SK-N-SH treated with all-trans-retinoic acid at 6 μM for 48 hours (cell line): ENCODE data around the gene PRKCE.

ENCODE experiments used
- ATAC-seq: fragments of 200-7000 bp; cut with Tn5 transposase; 3 replicates; pipeline ENCODE4 v1.9.1; 2020; ENCODE audit warnings: mild to moderate bottlenecking, moderate library complexity
- ARNTL ChIP-seq: fragments of 450-650 bp; formaldehyde crosslinking; IDR thresholded peaks from 2 replicates; pipeline ENCODE4 v1.5.0; 2020; ENCODE audit warnings: low read depth, mild to moderate bottlenecking, moderate library complexity, borderline replicate concordance
- CREB5 ChIP-seq: fragments of 250-450 bp; sonication (Bioruptor Pico); IDR thresholded peaks from 2 replicates; pipeline ENCODE4 v1.5.1; 2020; ENCODE audit warnings: low read depth, mild to moderate bottlenecking, moderate library complexity
- CSDC2 ChIP-seq: fragments of 250-450 bp; sonication (Bioruptor Pico); IDR thresholded peaks from 2 replicates; pipeline ENCODE4 v1.5.0; 2020; ENCODE audit warnings: mild to moderate bottlenecking, moderate library complexity
- ESRRG ChIP-seq: fragments of 250-450 bp; sonication (Bioruptor Pico); IDR thresholded peaks from 2 replicates; pipeline ENCODE4 v1.6.1; 2021; ENCODE audit warnings: mild to moderate bottlenecking
- GLIS3 ChIP-seq: fragments of 250-450 bp; sonication (Bioruptor Pico); IDR thresholded peaks from 2 replicates; pipeline ENCODE4 v1.5.0; 2020; ENCODE audit warnings: mild to moderate bottlenecking, moderate library complexity
- ISL1 ChIP-seq: fragments of 250-450 bp; sonication (Bioruptor Pico); IDR thresholded peaks from 2 replicates; pipeline ENCODE4 v2.1.2; 2022; ENCODE audit warnings: mild to moderate bottlenecking, moderate library complexity
- OSR1 ChIP-seq: fragments of 250-450 bp; sonication (Bioruptor Pico); IDR thresholded peaks from 2 replicates; pipeline ENCODE4 v1.8.0; 2022; ENCODE audit warnings: moderate library complexity, mild to moderate bottlenecking, inconsistent platforms
- POU6F1 ChIP-seq: fragments of 250-450 bp; sonication (Bioruptor Pico); IDR thresholded peaks from 2 replicates; pipeline ENCODE4 v1.8.0; 2021; ENCODE audit warnings: low read depth, mild to moderate bottlenecking, moderate library complexity, borderline replicate concordance
- SNAI2 ChIP-seq: fragments of 250-450 bp; sonication (Bioruptor Pico); IDR thresholded peaks from 2 replicates; pipeline ENCODE4 v1.5.0; 2020; ENCODE audit warnings: mild to moderate bottlenecking, moderate library complexity
- TCF4 ChIP-seq: fragments of 250-450 bp; sonication (Bioruptor Pico); IDR thresholded peaks from 2 replicates; pipeline ENCODE4 v1.8.0; 2021; ENCODE audit warnings: mild to moderate bottlenecking, moderate library complexity, borderline replicate concordance
- TOX ChIP-seq: fragments of 250-450 bp; sonication (Bioruptor Pico); IDR thresholded peaks from 2 replicates; pipeline ENCODE4 v1.8.0; 2021; ENCODE audit warnings: mild to moderate bottlenecking, moderate library complexity, borderline replicate concordance
- ZC3H10 ChIP-seq: fragments of 250-450 bp; sonication (Bioruptor Pico); IDR thresholded peaks from 2 replicates; pipeline ENCODE4 v1.5.1; 2021; ENCODE audit warnings: mild to moderate bottlenecking, moderate library complexity
- ZFP3 ChIP-seq: fragments of 250-450 bp; sonication (Bioruptor Pico); IDR thresholded peaks from 2 replicates; pipeline ENCODE4 v1.5.0; 2020; ENCODE audit warnings: mild to moderate bottlenecking, moderate library complexity
- ZFP30 ChIP-seq: fragments of 450-650 bp; formaldehyde crosslinking; IDR thresholded peaks from 2 replicates; pipeline ENCODE4 v1.5.0; 2022; ENCODE audit warnings: mild to moderate bottlenecking, moderate library complexity
- ZNF565 ChIP-seq: fragments of 450-650 bp; formaldehyde crosslinking; conservative IDR thresholded peaks from 2 replicates; pipeline ENCODE4 v1.5.0; 2020; ENCODE audit warnings: low read depth, mild to moderate bottlenecking, moderate library complexity
- ZNF70 ChIP-seq: fragments of 450-650 bp; formaldehyde crosslinking; IDR thresholded peaks from 2 replicates; pipeline ENCODE4 v1.5.0; 2020; ENCODE audit warnings: mild to moderate bottlenecking, moderate library complexity
- ZNF8 ChIP-seq: fragments of 450-650 bp; formaldehyde crosslinking; IDR thresholded peaks from 2 replicates; pipeline ENCODE4 v1.5.0; 2020; ENCODE audit warnings: mild to moderate bottlenecking, moderate library complexity
- TF ChIP-seq, protein P1 (sequence below): fragments of 250-450 bp; sonication (Bioruptor Pico); IDR thresholded peaks from 2 replicates; pipeline ENCODE4 v1.5.1; 2021; ENCODE audit warnings: mild to moderate bottlenecking, moderate library complexity
- TF ChIP-seq, protein P2 (sequence below): fragments of 250-450 bp; sonication (Bioruptor Pico); IDR thresholded peaks from 2 replicates; pipeline ENCODE4 v1.8.0; 2020; ENCODE audit warnings: mild to moderate bottlenecking, moderate library complexity, borderline replicate concordance

Gene PRKCE

DNA sequence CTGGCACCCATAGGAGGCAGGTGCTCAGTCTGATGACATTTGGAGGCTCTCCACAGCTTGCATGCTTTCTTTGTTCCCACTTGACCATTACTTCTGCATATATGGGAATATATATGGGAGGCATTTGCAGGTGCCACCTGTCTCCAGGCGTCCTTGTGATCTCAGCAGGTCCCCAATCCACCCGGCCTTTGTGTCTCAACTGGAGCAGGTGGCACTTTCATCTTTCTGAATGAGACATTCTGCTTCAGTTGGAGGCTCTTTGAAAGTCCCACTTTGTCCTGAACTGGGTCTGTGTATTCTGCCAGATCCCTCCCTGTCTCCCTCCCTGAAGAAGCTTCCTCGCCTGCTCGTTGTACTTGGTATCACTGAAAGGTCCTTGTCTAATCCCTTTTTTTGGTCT, 327.6 kb downstream of the PRKCE start (continued):
- TF ChIP-seq, protein P1, sequence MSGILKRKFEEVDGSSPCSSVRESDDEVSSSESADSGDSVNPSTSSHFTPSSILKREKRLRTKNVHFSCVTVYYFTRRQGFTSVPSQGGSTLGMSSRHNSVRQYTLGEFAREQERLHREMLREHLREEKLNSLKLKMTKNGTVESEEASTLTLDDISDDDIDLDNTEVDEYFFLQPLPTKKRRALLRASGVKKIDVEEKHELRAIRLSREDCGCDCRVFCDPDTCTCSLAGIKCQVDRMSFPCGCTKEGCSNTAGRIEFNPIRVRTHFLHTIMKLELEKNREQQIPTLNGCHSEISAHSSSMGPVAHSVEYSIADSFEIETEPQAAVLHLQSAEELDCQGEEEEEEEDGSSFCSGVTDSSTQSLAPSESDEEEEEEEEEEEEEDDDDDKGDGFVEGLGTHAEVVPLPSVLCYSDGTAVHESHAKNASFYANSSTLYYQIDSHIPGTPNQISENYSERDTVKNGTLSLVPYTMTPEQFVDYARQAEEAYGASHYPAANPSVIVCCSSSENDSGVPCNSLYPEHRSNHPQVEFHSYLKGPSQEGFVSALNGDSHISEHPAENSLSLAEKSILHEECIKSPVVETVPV (CRISPR knock-in tag) = no peak
- no peak for TF ChIP-seq ESRRG (CRISPR knock-in tag)
- TF ChIP-seq CSDC2 (CRISPR knock-in tag) = no peak
- TF ChIP-seq ARNTL (CRISPR knock-in tag) = no peak
- TF ChIP-seq POU6F1 (CRISPR knock-in tag) = no peak
- TF ChIP-seq ZNF70 (CRISPR knock-in tag) = no peak
- TF ChIP-seq, protein P2, sequence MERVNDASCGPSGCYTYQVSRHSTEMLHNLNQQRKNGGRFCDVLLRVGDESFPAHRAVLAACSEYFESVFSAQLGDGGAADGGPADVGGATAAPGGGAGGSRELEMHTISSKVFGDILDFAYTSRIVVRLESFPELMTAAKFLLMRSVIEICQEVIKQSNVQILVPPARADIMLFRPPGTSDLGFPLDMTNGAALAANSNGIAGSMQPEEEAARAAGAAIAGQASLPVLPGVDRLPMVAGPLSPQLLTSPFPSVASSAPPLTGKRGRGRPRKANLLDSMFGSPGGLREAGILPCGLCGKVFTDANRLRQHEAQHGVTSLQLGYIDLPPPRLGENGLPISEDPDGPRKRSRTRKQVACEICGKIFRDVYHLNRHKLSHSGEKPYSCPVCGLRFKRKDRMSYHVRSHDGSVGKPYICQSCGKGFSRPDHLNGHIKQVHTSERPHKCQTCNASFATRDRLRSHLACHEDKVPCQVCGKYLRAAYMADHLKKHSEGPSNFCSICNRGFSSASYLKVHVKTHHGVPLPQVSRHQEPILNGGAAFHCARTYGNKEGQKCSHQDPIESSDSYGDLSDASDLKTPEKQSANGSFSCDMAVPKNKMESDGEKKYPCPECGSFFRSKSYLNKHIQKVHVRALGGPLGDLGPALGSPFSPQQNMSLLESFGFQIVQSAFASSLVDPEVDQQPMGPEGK (CRISPR knock-in tag) = no peak
- no peak for TF ChIP-seq ZC3H10
- no peak for TF ChIP-seq ZFP30
- TF ChIP-seq ISL1 (CRISPR knock-in tag) = no peak
- TF ChIP-seq TOX (CRISPR knock-in tag) = no peak

- no peak for TF ChIP-seq CREB5
- TF ChIP-seq GLIS3 (CRISPR knock-in tag) = no peak
- TF ChIP-seq CSDC2 (CRISPR knock-in tag) = no peak
- no peak for TF ChIP-seq SNAI2 (CRISPR knock-in tag)
- no peak for TF ChIP-seq OSR1 (CRISPR knock-in tag)
- TF ChIP-seq TCF4 (CRISPR knock-in tag) = no peak
- TF ChIP-seq ZC3H10 = no peak
- no peak for TF ChIP-seq ZNF565 (CRISPR knock-in tag)
- TF ChIP-seq, protein P2 (CRISPR knock-in tag) = no peak
- TF ChIP-seq ZFP3 (CRISPR knock-in tag) = no peak
- no peak for TF ChIP-seq ZNF8
- ATAC-seq = no peak
These were observed 328.8 kb downstream of the PRKCE start for GRCh38 chr2:45980161-45980865.

- no peak for ATAC-seq
- TF ChIP-seq ESRRG (CRISPR knock-in tag) (no peak), ZNF8 (no peak), ISL1 (CRISPR knock-in tag) (no peak)
These were observed 330.0 kb downstream of the PRKCE start for GRCh38 chr2:45981384-45981930.

- TF ChIP-seq TCF4 (CRISPR knock-in tag) (no peak), ESRRG (CRISPR knock-in tag) (no peak), POU6F1 (CRISPR knock-in tag) (no peak)
- no peak for ATAC-seq
These were observed 330.6 kb downstream of the PRKCE start for GRCh38 chr2:45982096-45982495.
